ENCODE data around the gene ZC3H12D. TPM values are rescaled to one million over a fixed set of nuclear protein-coding genes. Genes with fewer than 3 reads are reported as not detected.

ZC3H12D gene
- total and polyA plus RNA-seq, 2 experiments from 2014 or later: 0.07 TPM; not detected in 1

DNA sequence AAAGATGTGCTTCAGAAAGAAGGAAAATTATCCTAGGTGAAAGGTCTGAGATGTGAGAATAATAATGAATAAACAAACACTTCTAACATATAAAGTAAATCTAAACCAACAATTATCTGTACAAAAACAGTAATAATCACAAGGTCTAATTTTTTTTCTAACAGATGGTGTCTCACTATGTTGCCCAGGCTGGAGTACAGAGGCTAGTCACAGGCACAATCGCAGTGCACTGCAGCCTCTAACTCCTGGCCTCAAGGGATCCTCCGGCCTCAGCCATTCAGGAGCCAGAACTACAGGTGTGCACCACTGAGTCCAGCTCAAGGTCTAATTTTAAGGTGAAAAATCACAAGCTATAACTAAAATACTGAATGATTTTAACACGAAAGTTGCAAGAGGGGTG is 17.0 kb upstream of the ZC3H12D start:
- Mint-ChIP-seq H3K4me1 (peaks cover 6% of the 10 kb centered on the region; the same call in 2 of the 3 replicates), H3K27me3 (ENCODE audit: insufficient read depth, low read depth, poor library complexity) (peaks cover 2% of the 10 kb centered on the region), H3K36me3 (ENCODE audit: low read depth) (no peaks in the 10 kb centered on the region), H3K4me3 (no peak overlapping the region), H3K27ac (no peak overlapping the region), H3K9me3 (no peaks in the 10 kb centered on the region; the same call in 2 of the 3 replicates)
- Histone ChIP-seq H3K4me2 (no peak overlapping the region), H3K79me2 (replicated peaks; ENCODE audit: insufficient read depth) (no peaks in the 10 kb centered on the region), H3K4me3 (no peak overlapping the region), H3K27me3 (ENCODE audit: insufficient read depth) (no peaks in the 10 kb centered on the region), H3K27ac (ENCODE audit: low read depth) (no peak overlapping the region), H4K20me1 (replicated peaks; ENCODE audit: insufficient read depth) (no peaks in the 10 kb centered on the region), H3K9me2 (ENCODE audit: insufficient read depth) (no peaks in the 10 kb centered on the region), H2AFZ (no peak overlapping the region), H3F3A (replicated peaks; ENCODE audit: low read depth) (no peaks in the 10 kb centered on the region), H3K36me3 (ENCODE audit: insufficient read depth) (0 out of 2 replicates have a peak, but pooled peaks cover 5% of the 10 kb centered on the region), H3K4me1 (ENCODE audit: insufficient read depth) (no peaks in the 10 kb centered on the region)
- no peak for ATAC-seq
- TF ChIP-seq STAT1 (IDR thresholded peaks at IDR 0.05; ENCODE audit: unreplicated experiment) (no peak), POLR2AphosphoS5 (IDR thresholded peaks at IDR 0.05; ENCODE audit: low read depth) (no peak), EZH2 (IDR thresholded peaks at IDR 0.05; ENCODE audit: low read depth, unreplicated experiment) (no peak), NANOG (IDR thresholded peaks at IDR 0.05; ENCODE audit: borderline replicate concordance) (no peak), JUNB (IDR thresholded peaks at IDR 0.05; ENCODE audit: unreplicated experiment) (no peak), CREB1 (CRISPR knock-in tag; IDR thresholded peaks at IDR 0.05; ENCODE audit: low read depth) (no peak), ZNF114 (CRISPR knock-in tag; IDR thresholded peaks at IDR 0.05) (no peak), ZNF331 (CRISPR knock-in tag; IDR thresholded peaks at IDR 0.05; ENCODE audit: low read depth) (no peak)
- TF ChIP-seq, protein P1, sequence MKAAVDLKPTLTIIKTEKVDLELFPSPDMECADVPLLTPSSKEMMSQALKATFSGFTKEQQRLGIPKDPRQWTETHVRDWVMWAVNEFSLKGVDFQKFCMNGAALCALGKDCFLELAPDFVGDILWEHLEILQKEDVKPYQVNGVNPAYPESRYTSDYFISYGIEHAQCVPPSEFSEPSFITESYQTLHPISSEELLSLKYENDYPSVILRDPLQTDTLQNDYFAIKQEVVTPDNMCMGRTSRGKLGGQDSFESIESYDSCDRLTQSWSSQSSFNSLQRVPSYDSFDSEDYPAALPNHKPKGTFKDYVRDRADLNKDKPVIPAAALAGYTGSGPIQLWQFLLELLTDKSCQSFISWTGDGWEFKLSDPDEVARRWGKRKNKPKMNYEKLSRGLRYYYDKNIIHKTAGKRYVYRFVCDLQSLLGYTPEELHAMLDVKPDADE (IDR thresholded peaks at IDR 0.05): no peak
- DNase-seq (ENCODE audit: low spot score): no peak

- no peak for ATAC-seq
- H3K9me3 Mint-ChIP-seq: no peaks in the 10 kb centered on the region; the same call in 2 of the 3 replicates
- no peak for TF ChIP-seq NANOG (IDR thresholded peaks at IDR 0.05; ENCODE audit: borderline replicate concordance)
- no peak for TF ChIP-seq ZNF331 (CRISPR knock-in tag; IDR thresholded peaks at IDR 0.05; ENCODE audit: low read depth)
- TF ChIP-seq, protein P1 (IDR thresholded peaks at IDR 0.05): no peak
- TF ChIP-seq, protein P2, sequence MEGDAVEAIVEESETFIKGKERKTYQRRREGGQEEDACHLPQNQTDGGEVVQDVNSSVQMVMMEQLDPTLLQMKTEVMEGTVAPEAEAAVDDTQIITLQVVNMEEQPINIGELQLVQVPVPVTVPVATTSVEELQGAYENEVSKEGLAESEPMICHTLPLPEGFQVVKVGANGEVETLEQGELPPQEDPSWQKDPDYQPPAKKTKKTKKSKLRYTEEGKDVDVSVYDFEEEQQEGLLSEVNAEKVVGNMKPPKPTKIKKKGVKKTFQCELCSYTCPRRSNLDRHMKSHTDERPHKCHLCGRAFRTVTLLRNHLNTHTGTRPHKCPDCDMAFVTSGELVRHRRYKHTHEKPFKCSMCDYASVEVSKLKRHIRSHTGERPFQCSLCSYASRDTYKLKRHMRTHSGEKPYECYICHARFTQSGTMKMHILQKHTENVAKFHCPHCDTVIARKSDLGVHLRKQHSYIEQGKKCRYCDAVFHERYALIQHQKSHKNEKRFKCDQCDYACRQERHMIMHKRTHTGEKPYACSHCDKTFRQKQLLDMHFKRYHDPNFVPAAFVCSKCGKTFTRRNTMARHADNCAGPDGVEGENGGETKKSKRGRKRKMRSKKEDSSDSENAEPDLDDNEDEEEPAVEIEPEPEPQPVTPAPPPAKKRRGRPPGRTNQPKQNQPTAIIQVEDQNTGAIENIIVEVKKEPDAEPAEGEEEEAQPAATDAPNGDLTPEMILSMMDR (conservative IDR thresholded peaks at IDR 0.05; ENCODE audit: low read depth in 2 of 2): no peak
- TF ChIP-seq, protein P3, sequence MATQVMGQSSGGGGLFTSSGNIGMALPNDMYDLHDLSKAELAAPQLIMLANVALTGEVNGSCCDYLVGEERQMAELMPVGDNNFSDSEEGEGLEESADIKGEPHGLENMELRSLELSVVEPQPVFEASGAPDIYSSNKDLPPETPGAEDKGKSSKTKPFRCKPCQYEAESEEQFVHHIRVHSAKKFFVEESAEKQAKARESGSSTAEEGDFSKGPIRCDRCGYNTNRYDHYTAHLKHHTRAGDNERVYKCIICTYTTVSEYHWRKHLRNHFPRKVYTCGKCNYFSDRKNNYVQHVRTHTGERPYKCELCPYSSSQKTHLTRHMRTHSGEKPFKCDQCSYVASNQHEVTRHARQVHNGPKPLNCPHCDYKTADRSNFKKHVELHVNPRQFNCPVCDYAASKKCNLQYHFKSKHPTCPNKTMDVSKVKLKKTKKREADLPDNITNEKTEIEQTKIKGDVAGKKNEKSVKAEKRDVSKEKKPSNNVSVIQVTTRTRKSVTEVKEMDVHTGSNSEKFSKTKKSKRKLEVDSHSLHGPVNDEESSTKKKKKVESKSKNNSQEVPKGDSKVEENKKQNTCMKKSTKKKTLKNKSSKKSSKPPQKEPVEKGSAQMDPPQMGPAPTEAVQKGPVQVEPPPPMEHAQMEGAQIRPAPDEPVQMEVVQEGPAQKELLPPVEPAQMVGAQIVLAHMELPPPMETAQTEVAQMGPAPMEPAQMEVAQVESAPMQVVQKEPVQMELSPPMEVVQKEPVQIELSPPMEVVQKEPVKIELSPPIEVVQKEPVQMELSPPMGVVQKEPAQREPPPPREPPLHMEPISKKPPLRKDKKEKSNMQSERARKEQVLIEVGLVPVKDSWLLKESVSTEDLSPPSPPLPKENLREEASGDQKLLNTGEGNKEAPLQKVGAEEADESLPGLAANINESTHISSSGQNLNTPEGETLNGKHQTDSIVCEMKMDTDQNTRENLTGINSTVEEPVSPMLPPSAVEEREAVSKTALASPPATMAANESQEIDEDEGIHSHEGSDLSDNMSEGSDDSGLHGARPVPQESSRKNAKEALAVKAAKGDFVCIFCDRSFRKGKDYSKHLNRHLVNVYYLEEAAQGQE (IDR thresholded peaks at IDR 0.05; ENCODE audit: unreplicated experiment): no peak
Measured at GRCh38 chr6:149501201-149501600, 16.4 kb upstream of the ZC3H12D start.

More at GRCh38 chr6:149501201-149501600, 16.4 kb upstream of the ZC3H12D start:
- H3K4me1 ChIP-seq (ENCODE audit: insufficient read depth): no peaks in the 10 kb centered on the region
- no peak overlapping the region for H3K27ac Mint-ChIP-seq
- H3F3A ChIP-seq (replicated peaks; ENCODE audit: low read depth): no peaks in the 10 kb centered on the region
- H3K27me3 Mint-ChIP-seq (ENCODE audit: insufficient read depth, low read depth, poor library complexity): peaks cover 2% of the 10 kb centered on the region
- H3K27ac ChIP-seq (ENCODE audit: low read depth): no peak overlapping the region
- peaks cover 8% of the 10 kb centered on the region; the same call in 2 of the 3 replicates for H3K4me1 Mint-ChIP-seq
- H3K9me2 ChIP-seq (ENCODE audit: insufficient read depth): no peaks in the 10 kb centered on the region
- no peaks in the 10 kb centered on the region for H4K20me1 ChIP-seq (replicated peaks; ENCODE audit: insufficient read depth)
- H2AFZ ChIP-seq: no peak overlapping the region
- no peak overlapping the region for H3K4me3 Mint-ChIP-seq
- no peaks in the 10 kb centered on the region for H3K27me3 ChIP-seq (ENCODE audit: insufficient read depth)
- no peak overlapping the region for H3K4me3 ChIP-seq
- no peaks in the 10 kb centered on the region for H3K79me2 ChIP-seq (replicated peaks; ENCODE audit: insufficient read depth)
- no peak for DNase-seq (ENCODE audit: low spot score)
- no peak overlapping the region for H3K4me2 ChIP-seq
- 0 out of 2 replicates have a peak, but pooled peaks cover 5% of the 10 kb centered on the region for H3K36me3 ChIP-seq (ENCODE audit: insufficient read depth)
- no peaks in the 10 kb centered on the region for H3K36me3 Mint-ChIP-seq (ENCODE audit: low read depth)
